Uterus (tissue), 4 donors: ENCODE measurements around the gene NATD1. TPM values are rescaled to one million over a fixed set of nuclear protein-coding genes. Genes with fewer than 3 reads are reported as not detected.

Experiments
- DNase-seq, 2 donors: peaks; one replicate each; pipeline ENCODE4 v3.0.0-alpha.2; 2019 to 2020
- H3K27ac ChIP-seq, 2 donors: fragments of 200-600 bp; sonication (generic); 1 replicate in 1 of 2; 2 replicates in 1 of 2; pipeline ENCODE4 v1.5.1; 2016 to 2018
- H3K27me3 ChIP-seq, 2 donors: fragments of 200-600 bp; sonication (generic); one replicate each; pipeline ENCODE4 v1.5.1; 2018 to 2019; ENCODE audit warnings: control low read depth in 1 of 2
- H3K36me3 ChIP-seq, 2 donors: fragments of 200-600 bp; sonication (generic); one replicate each; pipeline ENCODE4 v1.5.1; 2019; ENCODE audit warnings: control low read depth in 1 of 2
- H3K4me1 ChIP-seq, 2 donors: fragments of 200-600 bp; sonication (generic); one replicate each; pipeline ENCODE4 v1.5.1; 2018 to 2019; ENCODE audit warnings: control low read depth in 1 of 2
- H3K4me3 ChIP-seq, 2 donors: fragments of 200-600 bp; sonication (generic); 1 replicate in 1 of 2; 2 replicates in 1 of 2; pipeline ENCODE4 v1.5.1; 2018 to 2019; ENCODE audit warnings: mild to moderate bottlenecking in 1 of 2
- H3K9me3 ChIP-seq, 2 donors: fragments of 200-600 bp; sonication (generic); one replicate each; pipeline ENCODE4 v1.5.1; 2019; ENCODE audit warnings: control low read depth in 1 of 2
- POLR2A ChIP-seq, 2 donors: fragments of 450-650 bp; IDR thresholded peaks; one replicate each; pipeline ENCODE4 v1.6.1; 2016; ENCODE audit warnings: antibody characterized with exemption in 2 of 2, mild to moderate bottlenecking in 1 of 2, moderate library complexity in 1 of 2
- intact Hi-C: fragments of 100-400 bp; cut with DNase I; formaldehyde crosslinking; loops from one replicate; pipeline ENCODE4 v1.15.1; 2023; ENCODE audit warnings: low total_unique reads
- total RNA-seq, 4 donors: library from RNA; depleted of rRNA in 3 of 4; stranded (reverse); fragments of >200 nt in 3 of 4; gene quantifications; one replicate each; pipeline versions ENCODE4 v1.1.0 to v1.2.4, GENCODE V29; 2014 to 2023
- TF ChIP-seq, protein P1 (sequence below), 4 experiments: fragments of 200-600 bp in 2 of 4; fragments of 450-650 bp in 2 of 4; sonication (generic) in 2 of 4; IDR thresholded peaks; one replicate each; pipeline ENCODE4 v1.5.1; 2016 to 2019; ENCODE audit warnings: antibody characterized with exemption in 4 of 4, mild to moderate bottlenecking in 2 of 4, moderate library complexity in 1 of 4
- donor health status: DM: yes; HTN: yes; CAD: no.

NATD1 gene
- total RNA-seq, 4 donors from 2014 or later = 2.1 to 4.9 (median 3.8) TPM

DNA sequence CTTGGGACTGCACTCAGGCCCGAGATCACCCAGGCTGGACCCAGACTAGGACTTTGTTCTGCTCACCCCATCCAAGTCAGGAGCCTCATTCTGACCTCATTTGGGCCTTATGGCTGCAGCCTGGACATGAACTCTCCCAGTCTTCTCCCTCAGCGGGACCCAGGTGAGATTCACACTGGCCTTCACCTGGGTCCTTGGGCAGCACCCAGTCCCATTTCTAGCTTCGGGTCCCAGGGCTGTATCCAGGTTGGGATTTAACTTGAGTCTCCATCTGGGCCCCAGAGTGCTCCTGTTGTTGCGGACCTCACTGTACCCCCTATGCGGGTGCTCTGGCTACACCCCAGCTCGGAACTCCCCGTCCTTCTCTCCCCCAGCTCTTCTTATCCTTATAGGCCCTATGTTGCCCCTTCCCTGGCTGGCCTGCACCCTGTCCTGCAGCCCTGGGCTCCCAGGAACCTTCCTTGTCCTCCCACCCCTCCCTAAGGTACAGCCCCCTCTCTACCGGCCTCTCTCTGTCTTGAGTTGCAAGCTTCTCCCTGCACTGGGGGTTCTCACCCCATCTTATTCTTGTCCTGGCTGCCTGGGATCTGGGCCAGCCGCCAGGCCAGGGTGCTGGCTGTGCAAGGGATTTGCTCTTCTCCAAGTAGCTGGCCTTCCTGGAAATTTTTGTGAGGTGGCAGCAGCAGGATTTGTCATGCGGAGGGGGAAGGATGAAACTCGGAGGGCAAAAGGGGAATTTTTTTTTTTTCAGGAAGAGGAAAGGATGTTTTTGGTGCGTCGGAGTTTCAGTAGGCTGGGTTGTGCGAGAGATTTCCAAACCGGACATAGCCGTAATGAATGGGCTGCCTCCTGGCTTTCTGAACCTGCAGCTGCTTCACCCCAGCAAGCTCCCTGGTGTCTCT lies 32.2 kb upstream of the NATD1 start:
- TF ChIP-seq, protein P1, sequence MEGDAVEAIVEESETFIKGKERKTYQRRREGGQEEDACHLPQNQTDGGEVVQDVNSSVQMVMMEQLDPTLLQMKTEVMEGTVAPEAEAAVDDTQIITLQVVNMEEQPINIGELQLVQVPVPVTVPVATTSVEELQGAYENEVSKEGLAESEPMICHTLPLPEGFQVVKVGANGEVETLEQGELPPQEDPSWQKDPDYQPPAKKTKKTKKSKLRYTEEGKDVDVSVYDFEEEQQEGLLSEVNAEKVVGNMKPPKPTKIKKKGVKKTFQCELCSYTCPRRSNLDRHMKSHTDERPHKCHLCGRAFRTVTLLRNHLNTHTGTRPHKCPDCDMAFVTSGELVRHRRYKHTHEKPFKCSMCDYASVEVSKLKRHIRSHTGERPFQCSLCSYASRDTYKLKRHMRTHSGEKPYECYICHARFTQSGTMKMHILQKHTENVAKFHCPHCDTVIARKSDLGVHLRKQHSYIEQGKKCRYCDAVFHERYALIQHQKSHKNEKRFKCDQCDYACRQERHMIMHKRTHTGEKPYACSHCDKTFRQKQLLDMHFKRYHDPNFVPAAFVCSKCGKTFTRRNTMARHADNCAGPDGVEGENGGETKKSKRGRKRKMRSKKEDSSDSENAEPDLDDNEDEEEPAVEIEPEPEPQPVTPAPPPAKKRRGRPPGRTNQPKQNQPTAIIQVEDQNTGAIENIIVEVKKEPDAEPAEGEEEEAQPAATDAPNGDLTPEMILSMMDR (IDR thresholded peaks at IDR 0.05) = no peak
- no peak for TF ChIP-seq POLR2A (IDR thresholded peaks at IDR 0.05)
- H3K9me3 ChIP-seq = no peaks in the 10 kb centered on the region
- H3K4me3 ChIP-seq = peak overlapping the region; percentile 61 to 88
- H3K4me1 ChIP-seq = peaks cover 11 to 23% of the 10 kb centered on the region in 2 donors
- peak in 1 of 2 donors; percentile 47 for DNase-seq
- no peaks in the 10 kb centered on the region for H3K36me3 ChIP-seq
- H3K27me3 ChIP-seq = no peaks in the 10 kb centered on the region
- intact Hi-C loops = no loop called here
- H3K27ac ChIP-seq = peak overlapping the region; percentile 87 to 91

DNA sequence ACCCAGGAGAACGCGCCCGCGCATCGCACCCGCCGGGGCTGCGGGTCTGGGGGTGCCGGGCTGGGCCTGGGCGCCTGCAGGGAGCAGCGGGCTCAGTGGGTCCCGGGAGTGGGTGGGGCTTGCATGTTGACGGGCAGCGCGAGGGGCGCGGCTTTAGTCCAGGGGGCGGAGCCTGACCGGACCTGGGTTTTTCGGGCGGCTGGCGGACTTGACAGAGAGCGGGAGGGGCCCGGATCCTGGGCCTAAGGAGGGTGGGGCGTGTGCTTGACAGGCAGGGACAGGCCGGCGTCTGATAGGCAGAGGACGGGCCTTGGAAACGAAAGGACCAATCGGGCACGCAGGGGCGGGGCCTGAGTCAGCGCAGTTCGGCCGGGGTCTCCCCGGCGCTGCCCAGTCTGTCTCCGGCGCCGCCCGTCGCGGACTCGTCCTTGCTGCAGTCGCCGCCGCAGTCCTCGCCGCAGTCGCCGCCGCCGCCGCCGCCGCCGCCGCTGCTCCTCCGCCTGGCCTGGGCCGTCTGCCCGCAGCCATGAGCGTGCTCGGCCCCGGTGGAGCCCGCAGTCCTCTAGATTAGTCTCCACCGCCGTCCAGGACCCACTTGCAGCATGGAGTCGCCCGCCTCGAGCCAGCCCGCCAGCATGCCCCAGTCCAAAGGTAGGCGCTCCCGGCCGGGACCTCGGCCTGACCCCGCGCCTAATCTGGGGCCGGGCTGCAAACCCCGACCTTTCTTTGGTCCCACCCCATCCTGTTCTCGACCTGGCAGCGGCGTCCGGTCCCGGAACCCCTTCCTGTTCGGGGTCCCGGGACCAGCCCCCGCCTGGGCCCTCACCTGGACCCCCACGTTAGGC lies 31.3 kb upstream of the NATD1 start, which contains the start of gene MAP2K3:
MAP2K3 (plus strand) TSS at position 393 of the 845 bp plus-strand sequence; CDS start at position 603, 210 bp downstream.
- TF ChIP-seq, protein P1 (IDR thresholded peaks at IDR 0.05) = no peak
- peak; percentile 91 to 97 for TF ChIP-seq POLR2A (IDR thresholded peaks at IDR 0.05)
- peak within 1 kb of the TSS; percentile 61 to 88 for H3K4me3 ChIP-seq
- no peaks in the 10 kb centered on the region for H3K36me3 ChIP-seq
- no peaks in the 10 kb centered on the region for H3K27me3 ChIP-seq
- H3K9me3 ChIP-seq = no peaks in the 10 kb centered on the region
- DNase-seq = peak; percentile 99
- peak within 1 kb of the TSS; percentile 87 to 91 for H3K27ac ChIP-seq
- intact Hi-C loops = no loop called here
- peaks cover 11 to 23% of the 10 kb centered on the region in 2 donors for H3K4me1 ChIP-seq

DNA sequence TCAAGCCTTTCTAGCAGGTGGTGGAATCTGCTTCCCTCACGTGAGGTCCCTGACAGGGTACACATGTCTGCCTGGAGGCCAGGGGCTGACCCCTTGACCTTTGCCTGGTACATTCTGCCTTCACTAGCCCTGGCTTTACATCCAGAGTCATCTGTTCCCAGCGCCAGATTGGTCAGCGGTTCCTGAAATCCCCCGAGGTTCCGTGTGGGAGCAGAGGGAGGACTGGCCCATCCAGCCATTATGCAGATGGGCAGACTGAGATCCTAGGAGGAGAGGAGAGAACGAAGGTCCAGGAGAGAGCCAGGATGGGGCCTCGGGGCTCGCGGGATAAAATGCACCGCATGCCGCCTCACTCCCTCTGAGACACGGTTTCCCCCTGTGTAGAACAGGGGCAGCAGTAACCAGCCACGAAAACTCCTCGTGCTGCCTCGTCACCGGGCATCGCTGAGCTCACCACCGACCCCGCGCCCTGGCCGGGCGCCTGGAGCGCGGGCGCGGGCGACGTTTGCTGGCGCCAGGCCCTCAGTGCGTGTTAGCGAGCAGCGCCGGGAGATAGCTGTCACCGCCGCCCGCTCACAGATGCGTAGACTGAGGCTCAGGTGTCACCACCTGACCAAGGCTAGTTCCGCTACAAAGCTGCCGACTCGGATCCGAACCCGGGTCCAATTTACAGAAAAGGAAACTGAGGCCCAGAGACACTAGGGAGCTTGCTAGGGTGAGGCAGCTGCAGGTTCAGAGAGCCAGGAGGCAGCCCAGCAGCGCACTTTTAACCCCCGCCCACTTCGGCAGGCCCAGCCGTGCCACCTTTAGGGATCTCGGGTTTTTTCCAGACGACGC lies 30.5 kb upstream of the NATD1 start:
- DNase-seq = peak in 1 of 2 donors; percentile 61
- no peaks in the 10 kb centered on the region for H3K36me3 ChIP-seq
- H3K4me1 ChIP-seq = peaks cover 11 to 18% of the 10 kb centered on the region in 2 donors
- peak overlapping the region; percentile 70 to 78 for H3K27ac ChIP-seq
- no peaks in the 10 kb centered on the region for H3K9me3 ChIP-seq
- peak overlapping the region; percentile 41 to 88 for H3K4me3 ChIP-seq
- intact Hi-C loops = no loop called here
- H3K27me3 ChIP-seq = no peaks in the 10 kb centered on the region
- TF ChIP-seq, protein P1 (IDR thresholded peaks at IDR 0.05) = peak in 1 of 4 experiments; percentile 4
- no peak for TF ChIP-seq POLR2A (IDR thresholded peaks at IDR 0.05)

DNA sequence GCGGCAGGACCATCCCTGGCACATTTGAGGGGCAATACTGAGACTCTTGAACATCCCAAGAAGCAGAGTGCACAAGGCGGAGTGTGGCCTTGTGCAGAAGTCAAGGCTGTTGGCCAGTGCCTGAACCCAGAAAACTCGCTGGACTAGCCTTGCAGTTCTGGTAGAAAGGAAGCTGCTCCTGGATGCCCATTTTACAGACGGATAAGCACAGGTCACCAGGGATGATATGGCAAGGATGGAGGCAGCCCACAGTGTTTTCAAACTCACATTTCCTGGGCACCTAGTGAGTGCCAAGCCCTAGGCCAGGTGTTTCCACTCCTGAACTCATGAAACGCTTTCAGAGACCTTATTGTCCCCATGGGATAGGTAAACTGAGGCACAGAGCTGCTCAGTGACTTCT lies 29.6 kb upstream of the NATD1 start:
- intact Hi-C loops = no loop called here
- peak overlapping the region; percentile 70 to 78 for H3K27ac ChIP-seq
- H3K4me1 ChIP-seq = peaks cover 11 to 17% of the 10 kb centered on the region in 2 donors

More for the DNA sequence above, 29.6 kb upstream of the NATD1 start:
- H3K4me3 ChIP-seq = no peak overlapping the region
- no peaks in the 10 kb centered on the region for H3K36me3 ChIP-seq
- DNase-seq = no peak
- no peaks in the 10 kb centered on the region for H3K9me3 ChIP-seq
- H3K27me3 ChIP-seq = no peaks in the 10 kb centered on the region
- TF ChIP-seq, protein P1 (IDR thresholded peaks at IDR 0.05) = no peak
- no peak for TF ChIP-seq POLR2A (IDR thresholded peaks at IDR 0.05)
